ENCODE measurements around the gene FEZF2. TPM values are rescaled to one million over a fixed set of nuclear protein-coding genes. Genes with fewer than 3 reads are reported as not detected.

FEZF2 gene
- total RNA-seq, 4 donors from 2014 or later, result not detected

GRCh38 chr3:62379321-62379798, 6.0 kb upstream of the FEZF2 start:
- Histone ChIP-seq H3K4me1 (peaks cover 0 to 6% (median 0%) of the 10 kb centered on the region in 4 donors), H3K27me3 (peaks cover 88% of the 10 kb centered on the region), H3K36me3 (no peaks in the 10 kb centered on the region), H3K4me3 (no peak overlapping the region), H3K9me3 (no peaks in the 10 kb centered on the region), H3K27ac (no peak overlapping the region)
- no peak for TF ChIP-seq POLR2A (IDR thresholded peaks at IDR 0.05)
- TF ChIP-seq CTCF (IDR thresholded peaks at IDR 0.05), result no peak
- no peak for TF ChIP-seq EP300 (IDR thresholded peaks at IDR 0.05; ENCODE audit: low read depth)
- WGBS, 2 donors (ENCODE audit: low coverage in 1 of 2), result 0 to 9% methylated on average over 8 to 21 of the region's 21 CpGs
- intact Hi-C loops (cut with DNase I; ENCODE audit: low total_unique reads), result no loop called here
- in situ Hi-C loops (cut with MboI; ENCODE audit: low pct_ligation_motif_present in 1 of 4, low pct_unique_long_range_greater_than_20kb in 1 of 4, low sequenced_read_pairs in 3 of 4), result no loop called here
- no peak for DNase-seq

- Histone ChIP-seq H3K27me3 (peaks cover 93% of the 10 kb centered on the region), H3K4me3 (no peak overlapping the region), H3K9me3 (no peaks in the 10 kb centered on the region), H3K4me1 (peaks cover 0 to 11% (median 0%) of the 10 kb centered on the region in 4 donors), H3K36me3 (no peaks in the 10 kb centered on the region), H3K27ac (no peak overlapping the region)
- no peak for DNase-seq
- intact Hi-C loops (cut with DNase I; ENCODE audit: low total_unique reads) (no loop called here), in situ Hi-C loops (cut with MboI; ENCODE audit: low pct_ligation_motif_present in 1 of 4, low pct_unique_long_range_greater_than_20kb in 1 of 4, low sequenced_read_pairs in 3 of 4) (no loop called here)
- TF ChIP-seq POLR2A (IDR thresholded peaks at IDR 0.05) (no peak), EP300 (IDR thresholded peaks at IDR 0.05; ENCODE audit: low read depth) (no peak), CTCF (IDR thresholded peaks at IDR 0.05) (no peak), POLR2AphosphoS5 (IDR thresholded peaks at IDR 0.05) (no peak)
- 0 to 16% methylated on average over 3 to 14 of the region's 14 CpGs for WGBS, 2 donors (ENCODE audit: low coverage in 1 of 2)
Measured at GRCh38 chr3:62378921-62379320, 5.6 kb upstream of the FEZF2 start.

GRCh38 chr3:62378311-62378789, 5.0 kb upstream of the FEZF2 start:
- peaks cover 98% of the 10 kb centered on the region for H3K27me3 ChIP-seq
- intact Hi-C loops (cut with DNase I; ENCODE audit: low total_unique reads) (no loop called here), in situ Hi-C loops (cut with MboI; ENCODE audit: low pct_ligation_motif_present in 1 of 4, low pct_unique_long_range_greater_than_20kb in 1 of 4, low sequenced_read_pairs in 3 of 4) (no loop called here)
- WGBS, 2 donors (ENCODE audit: low coverage in 1 of 2), result 9 to 19% methylated on average over 8 to 27 of the region's 29 CpGs
- no peaks in the 10 kb centered on the region for H3K9me3 ChIP-seq
- H3K4me1 ChIP-seq, result peaks cover 0 to 15% (median 0%) of the 10 kb centered on the region in 4 donors
- H3K27ac ChIP-seq, result no peak overlapping the region
- H3K36me3 ChIP-seq, result no peaks in the 10 kb centered on the region
- DNase-seq, result no peak
- no peak overlapping the region for H3K4me3 ChIP-seq
- no peak for TF ChIP-seq EP300 (IDR thresholded peaks at IDR 0.05; ENCODE audit: low read depth)
- no peak for TF ChIP-seq POLR2A (IDR thresholded peaks at IDR 0.05)
- TF ChIP-seq POLR2AphosphoS5 (IDR thresholded peaks at IDR 0.05), result no peak
- no peak for TF ChIP-seq CTCF (IDR thresholded peaks at IDR 0.05)

- Histone ChIP-seq H3K27me3 (peaks cover 100% of the 10 kb centered on the region), H3K4me1 (peaks cover 0 to 23% (median 0%) of the 10 kb centered on the region in 4 donors), H3K9me3 (no peaks in the 10 kb centered on the region), H3K27ac (no peak overlapping the region), H3K36me3 (no peaks in the 10 kb centered on the region), H3K4me3 (no peak overlapping the region)
- WGBS, 2 donors (ENCODE audit: low coverage in 1 of 2), result 29 to 48% methylated on average over 6 to 60 of the region's 65 CpGs
- DNase-seq, result no peak
- intact Hi-C loops (cut with DNase I; ENCODE audit: low total_unique reads), result no loop called here
- in situ Hi-C loops (cut with MboI; ENCODE audit: low pct_ligation_motif_present in 1 of 4, low pct_unique_long_range_greater_than_20kb in 1 of 4, low sequenced_read_pairs in 3 of 4), result no loop called here
- no peak for TF ChIP-seq POLR2AphosphoS5 (IDR thresholded peaks at IDR 0.05)
- TF ChIP-seq EP300 (IDR thresholded peaks at IDR 0.05; ENCODE audit: low read depth), result no peak
- no peak for TF ChIP-seq CTCF (IDR thresholded peaks at IDR 0.05)
- TF ChIP-seq POLR2A (IDR thresholded peaks at IDR 0.05), result no peak
Measured at GRCh38 chr3:62376906-62377877, 3.8 kb upstream of the FEZF2 start.
